HCT116 (cell line): ENCODE data around the gene ARID5A. TPM values are rescaled to one million over a fixed set of nuclear protein-coding genes. Genes with fewer than 3 reads are reported as not detected.

Source experiments
- ATAC-seq: fragments of 200-7000 bp; cut with Tn5 transposase; 2 replicates; pipeline ENCODE4 v1.9.1; 2020; ENCODE audit warnings: mild to moderate bottlenecking, moderate library complexity
- BruUV-seq: library from RNA; stranded (reverse); fragments of 400-500 nt; replicated peaks from 2 replicates; lab custom pipeline; 2021; lab: Mats Ljungman, UMichigan
- CTCF ChIA-PET: fragments of 300-600 bp; sonication (Branson Sonifier 250); formaldehyde crosslinking; loops from one replicate; lab custom pipeline; 2021; ENCODE audit warnings: antibody characterized with exemption; lab: Charles Lee
- POLR2A ChIA-PET: fragments of 300-600, 350-600 bp; sonication (Branson Sonifier 250); formaldehyde crosslinking; loops from one replicate; lab custom pipeline; 2021; ENCODE audit warnings: antibody characterized with exemption; lab: Charles Lee
- RAD21 ChIA-PET, 2 experiments: fragments of 300-600 bp; sonication (Branson Sonifier 250); formaldehyde crosslinking; loops; one replicate each; lab custom pipeline; 2023; ENCODE audit warnings: low total read pairs in 2 of 2; ENCODE audit not compliant: uncharacterized antibody in 2 of 2, unreplicated experiment in 2 of 2, low non-redundant PET in 1 of 2; lab: Charles Lee
- DNase-seq: peaks from one replicate; pipeline ENCODE4 v3.0.0-alpha.2; 2010; ENCODE audit warnings: low read depth, low spot score
- H2AFZ ChIP-seq: fragments of 200-600 bp; shearing (Covaris generic), sonication (generic); 2 replicates; pipeline ENCODE4 v1.6.1; 2017; ENCODE audit warnings: low read depth, mixed run types, mixed read lengths, antibody characterized with exemption, low read length; ENCODE audit not compliant: poor library complexity, severe bottlenecking
- H3K27ac ChIP-seq: 2 replicates; pipeline ENCODE4 v1.5.1; 2012; ENCODE audit warnings: low read depth, low read length
- H3K27me3 ChIP-seq: fragments of 200-600 bp; sonication (generic); 2 replicates; pipeline ENCODE4 v1.6.1; 2016; ENCODE audit warnings: mixed run types, low read length, mixed read lengths; ENCODE audit not compliant: insufficient read depth
- H3K36me3 ChIP-seq, 2 experiments: fragments of 200-500 bp in 1 of 2; fragments of 200-600 bp in 1 of 2; sonication (Bioruptor generic) in 1 of 2; sonication (generic) in 1 of 2; 2 replicates each; pipeline versions ENCODE4 v1.5.1 to v1.6.1; 2014 to 2016; ENCODE audit warnings: low read length in 2 of 2, inconsistent platforms in 1 of 2, mixed read lengths in 1 of 2, mixed run types in 1 of 2; ENCODE audit not compliant: insufficient read depth in 2 of 2, control insufficient read depth in 1 of 2
- H3K4me1 ChIP-seq, 2 experiments: fragments of 200-600 bp in 1 of 2; sonication (generic) in 1 of 2; 2 replicates each; pipeline versions ENCODE4 v1.5.1 to v1.6.1; 2012 to 2017; ENCODE audit warnings: low read length in 2 of 2, inconsistent platforms in 1 of 2, mild to moderate bottlenecking in 1 of 2, mixed read lengths in 1 of 2, mixed run types in 1 of 2, moderate library complexity in 1 of 2; ENCODE audit not compliant: insufficient read depth in 2 of 2, control insufficient read depth in 1 of 2
- H3K4me2 ChIP-seq: fragments of 200-600 bp; sonication (generic); 2 replicates; pipeline ENCODE4 v1.6.1; 2017; ENCODE audit warnings: mixed run types, low read length, mixed read lengths
- H3K4me3 ChIP-seq, 2 experiments: fragments of 200-600 bp in 1 of 2; sonication (generic) in 1 of 2; replicated peaks in 1 of 2; 2 replicates each; pipeline ENCODE4 v1.5.1; 2011 to 2016; ENCODE audit warnings: low read length in 2 of 2, control low read depth in 1 of 2, low read depth in 1 of 2, mild to moderate bottlenecking in 1 of 2, mixed read lengths in 1 of 2, mixed run types in 1 of 2
- H3K79me2 ChIP-seq: fragments of 200-600 bp; sonication (generic); 2 replicates; pipeline ENCODE4 v1.6.1; 2017; ENCODE audit warnings: mild to moderate bottlenecking, mixed run types, low read length, moderate library complexity, mixed read lengths; ENCODE audit not compliant: insufficient read depth
- H3K9ac ChIP-seq: fragments of 200-600 bp; sonication (generic); 2 replicates; pipeline ENCODE4 v1.6.1; 2016; ENCODE audit warnings: low read length, mixed read lengths
- H3K9me2 ChIP-seq: fragments of 200-600 bp; sonication (generic), shearing (Covaris generic); 2 replicates; pipeline ENCODE4 v1.6.1; 2017; ENCODE audit warnings: mixed run types, mild to moderate bottlenecking, moderate library complexity; ENCODE audit not compliant: insufficient read depth
- H3K9me3 ChIP-seq, 2 experiments: fragments of 200-500 bp in 1 of 2; fragments of 200-600 bp in 1 of 2; sonication (Bioruptor generic) in 1 of 2; sonication (generic) in 1 of 2; 2 replicates each; pipeline ENCODE4 v1.6.1; 2014 to 2017; ENCODE audit warnings: low read length in 2 of 2, mixed read lengths in 2 of 2, inconsistent platforms in 1 of 2, low read depth in 1 of 2, mild to moderate bottlenecking in 1 of 2, mixed run types in 1 of 2, moderate library complexity in 1 of 2; ENCODE audit not compliant: control insufficient read depth in 1 of 2, insufficient read depth in 1 of 2
- H4K20me1 ChIP-seq: fragments of 200-600 bp; sonication (generic), shearing (Covaris generic); 2 replicates; pipeline ENCODE4 v1.6.1; 2017; ENCODE audit warnings: mixed run types, mild to moderate bottlenecking, moderate library complexity; ENCODE audit not compliant: insufficient read depth
- CEBPB ChIP-seq: IDR thresholded peaks from 2 replicates; pipeline ENCODE4 v1.6.1; 2012; ENCODE audit warnings: low read depth
- EGR1 ChIP-seq: IDR thresholded peaks from 2 replicates; pipeline ENCODE4 v1.6.1; 2012; ENCODE audit warnings: low read depth
- ELF1 ChIP-seq: IDR thresholded peaks from 2 replicates; pipeline ENCODE4 v1.6.1; 2012; ENCODE audit warnings: low read depth, borderline replicate concordance
- EZH2 ChIP-seq: fragments of 200-600 bp; sonication (generic); IDR thresholded peaks from 2 replicates; pipeline ENCODE4 v1.6.1; 2017; ENCODE audit warnings: antibody characterized with exemption, mixed run types
- RAD21 ChIP-seq: IDR thresholded peaks from 2 replicates; pipeline ENCODE4 v1.6.1; 2012; ENCODE audit warnings: low read depth, mild to moderate bottlenecking
- SIN3A ChIP-seq: IDR thresholded peaks from 2 replicates; pipeline ENCODE4 v1.6.1; 2012; ENCODE audit warnings: low read depth
- YY1 ChIP-seq: IDR thresholded peaks from 2 replicates; pipeline ENCODE4 v1.6.1; 2011; ENCODE audit warnings: low read length, low read depth, moderate library complexity, mild to moderate bottlenecking; ENCODE audit not compliant: insufficient replicate concordance; ENCODE audit errors: extremely low read depth
- intact Hi-C: fragments of 100-400 bp; cut with micrococcal nuclease; formaldehyde crosslinking; loops from 2 replicates; pipeline ENCODE4 v1.10.0; 2022
- total RNA-seq: library from RNA; stranded (reverse); gene quantifications from one replicate; pipeline ENCODE4 v1.2.1, GENCODE V29; 2021; ENCODE audit not compliant: unreplicated experiment
- TF ChIP-seq, protein P1 (sequence below): IDR thresholded peaks from 2 replicates; pipeline ENCODE4 v1.6.1; 2012
- TF ChIP-seq, protein P2 (sequence below): IDR thresholded peaks from 2 replicates; pipeline ENCODE4 v1.6.1; 2012; ENCODE audit warnings: low read depth
- TF ChIP-seq, protein P3 (sequence below): IDR thresholded peaks from 2 replicates; pipeline ENCODE4 v1.6.1; 2012

The ARID5A gene
- total RNA-seq, 1 experiment from 2014 or later = 8.2 TPM

DNA sequence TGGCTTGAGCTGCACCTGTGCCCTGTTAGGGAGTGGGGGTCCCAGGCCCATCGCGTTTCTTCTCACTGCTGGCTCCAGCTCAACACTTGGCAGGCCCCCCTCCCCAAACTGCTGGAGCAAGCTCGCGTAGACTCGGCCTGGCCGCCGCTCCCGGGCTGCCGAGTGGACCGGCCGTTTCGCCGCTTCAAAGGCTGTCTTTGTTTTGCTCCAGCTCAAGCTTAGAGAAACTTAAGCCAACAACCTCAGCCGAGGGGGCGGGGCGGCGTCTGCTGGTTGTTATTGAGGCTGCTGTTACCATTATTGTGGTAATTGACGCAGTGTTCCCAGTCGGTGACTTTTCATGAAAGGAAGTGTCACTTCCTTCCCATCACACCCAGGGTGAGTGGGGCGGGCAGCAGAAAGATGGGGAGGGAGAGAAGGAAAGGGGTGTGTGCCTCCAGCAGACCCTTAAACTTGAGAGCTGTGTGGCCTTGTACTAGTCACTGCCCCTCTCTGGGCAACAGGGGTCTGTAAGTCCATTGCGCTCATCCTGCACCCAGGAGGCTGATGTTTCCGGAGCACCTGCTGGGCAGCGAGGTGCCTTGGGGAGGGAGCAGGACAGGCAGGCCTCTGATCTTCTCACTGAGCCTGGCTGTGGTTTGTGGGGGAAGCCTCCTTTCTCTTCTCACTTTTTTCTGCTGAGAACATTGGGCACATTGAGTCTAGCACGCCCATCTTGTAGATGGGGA, 2.1 kb downstream of the ARID5A start:
- Histone ChIP-seq H4K20me1 (no peaks in the 10 kb centered on the region), H3K27ac (no peak overlapping the region), H3K27me3 (no peaks in the 10 kb centered on the region), H3K4me1 (peaks cover 10 to 48% of the 10 kb centered on the region in 2 experiments), H3K79me2 (0 out of 2 replicates have a peak, but pooled peaks cover 3% of the 10 kb centered on the region), H3K9me2 (no peaks in the 10 kb centered on the region), H3K4me3 (no peak overlapping the region), H3K9me3 (no peaks in the 10 kb centered on the region), H3K36me3 (no peaks in the 10 kb centered on the region), H2AFZ (no peak overlapping the region), H3K4me2 (peak overlapping the region; percentile 93; the same call in 1 of the 2 replicates), H3K9ac (no peak overlapping the region)
- CTCF ChIA-PET = interaction anchor here (3.8 kb wide), 1 partner anchor 11 kb away, joined by 22 read pairs; no protein-coding TSS in a partner anchor
- RAD21 ChIA-PET = no interaction called here
- ATAC-seq (no peak), DNase-seq (no peak)
- intact Hi-C loops = no loop called here
- TF ChIP-seq, protein P1, sequence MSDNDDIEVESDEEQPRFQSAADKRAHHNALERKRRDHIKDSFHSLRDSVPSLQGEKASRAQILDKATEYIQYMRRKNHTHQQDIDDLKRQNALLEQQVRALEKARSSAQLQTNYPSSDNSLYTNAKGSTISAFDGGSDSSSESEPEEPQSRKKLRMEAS = no peak
- TF ChIP-seq YY1 (no peak), RAD21 (no peak), EZH2 (no peak), SIN3A (no peak), CEBPB (no peak), EGR1 (no peak), ELF1 (no peak)
- TF ChIP-seq, protein P2, sequence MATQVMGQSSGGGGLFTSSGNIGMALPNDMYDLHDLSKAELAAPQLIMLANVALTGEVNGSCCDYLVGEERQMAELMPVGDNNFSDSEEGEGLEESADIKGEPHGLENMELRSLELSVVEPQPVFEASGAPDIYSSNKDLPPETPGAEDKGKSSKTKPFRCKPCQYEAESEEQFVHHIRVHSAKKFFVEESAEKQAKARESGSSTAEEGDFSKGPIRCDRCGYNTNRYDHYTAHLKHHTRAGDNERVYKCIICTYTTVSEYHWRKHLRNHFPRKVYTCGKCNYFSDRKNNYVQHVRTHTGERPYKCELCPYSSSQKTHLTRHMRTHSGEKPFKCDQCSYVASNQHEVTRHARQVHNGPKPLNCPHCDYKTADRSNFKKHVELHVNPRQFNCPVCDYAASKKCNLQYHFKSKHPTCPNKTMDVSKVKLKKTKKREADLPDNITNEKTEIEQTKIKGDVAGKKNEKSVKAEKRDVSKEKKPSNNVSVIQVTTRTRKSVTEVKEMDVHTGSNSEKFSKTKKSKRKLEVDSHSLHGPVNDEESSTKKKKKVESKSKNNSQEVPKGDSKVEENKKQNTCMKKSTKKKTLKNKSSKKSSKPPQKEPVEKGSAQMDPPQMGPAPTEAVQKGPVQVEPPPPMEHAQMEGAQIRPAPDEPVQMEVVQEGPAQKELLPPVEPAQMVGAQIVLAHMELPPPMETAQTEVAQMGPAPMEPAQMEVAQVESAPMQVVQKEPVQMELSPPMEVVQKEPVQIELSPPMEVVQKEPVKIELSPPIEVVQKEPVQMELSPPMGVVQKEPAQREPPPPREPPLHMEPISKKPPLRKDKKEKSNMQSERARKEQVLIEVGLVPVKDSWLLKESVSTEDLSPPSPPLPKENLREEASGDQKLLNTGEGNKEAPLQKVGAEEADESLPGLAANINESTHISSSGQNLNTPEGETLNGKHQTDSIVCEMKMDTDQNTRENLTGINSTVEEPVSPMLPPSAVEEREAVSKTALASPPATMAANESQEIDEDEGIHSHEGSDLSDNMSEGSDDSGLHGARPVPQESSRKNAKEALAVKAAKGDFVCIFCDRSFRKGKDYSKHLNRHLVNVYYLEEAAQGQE = no peak
- TF ChIP-seq, protein P3, sequence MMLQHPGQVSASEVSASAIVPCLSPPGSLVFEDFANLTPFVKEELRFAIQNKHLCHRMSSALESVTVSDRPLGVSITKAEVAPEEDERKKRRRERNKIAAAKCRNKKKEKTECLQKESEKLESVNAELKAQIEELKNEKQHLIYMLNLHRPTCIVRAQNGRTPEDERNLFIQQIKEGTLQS = no peak
- POLR2A ChIA-PET = interaction anchor here (1.2 kb wide), 1 partner anchor 27 kb away, joined by 3 read pairs; no protein-coding TSS in a partner anchor
- BruUV-seq = no TSS peak
